HG03095 (cell line): Measurements from ENCODE around the gene ANO3.
"Not testable (repeated sequence)": the region's sequence is repeated elsewhere in the genome, so short reads cannot be mapped to it uniquely, and the experiment has no call there.

Experiments used
- ATAC-seq: cut with Tn5 transposase; IDR thresholded peaks from one replicate; pipeline ENCODE4 v1.9.1; 2021; ENCODE audit warnings: moderate library complexity; ENCODE audit not compliant: unreplicated experiment

ANO3 gene

GRCh38 chr11:26618441-26618840, 286.5 kb downstream of the ANO3 start:
- no peak for ATAC-seq

GRCh38 chr11:26620282-26621045, 288.5 kb downstream of the ANO3 start:
- ATAC-seq = no peak

GRCh38 chr11:26621132-26621531, 289.2 kb downstream of the ANO3 start:
- ATAC-seq = no peak

GRCh38 chr11:26622181-26622580, 290.3 kb downstream of the ANO3 start:
- ATAC-seq = no peak

GRCh38 chr11:26623076-26623659, 291.2 kb downstream of the ANO3 start:
- no peak for ATAC-seq

- no peak for ATAC-seq
Observed at GRCh38 chr11:26626346-26626745, 294.4 kb downstream of the ANO3 start.

GRCh38 chr11:26632691-26633159, 300.8 kb downstream of the ANO3 start:
- peak; percentile 91 for ATAC-seq

- not testable (repeated sequence) for ATAC-seq
Observed at GRCh38 chr11:26643314-26643713, 311.4 kb downstream of the ANO3 start.

GRCh38 chr11:26649884-26650283, 318.0 kb downstream of the ANO3 start:
- ATAC-seq = peak; percentile 79

- ATAC-seq = no peak
Observed at GRCh38 chr11:26651916-26652315, 320.0 kb downstream of the ANO3 start.

GRCh38 chr11:26655287-26655686, 323.4 kb downstream of the ANO3 start:
- ATAC-seq = no peak

- no peak for ATAC-seq
Observed at GRCh38 chr11:26662916-26663315, 331.0 kb downstream of the ANO3 start.

GRCh38 chr11:26665036-26665435, 333.1 kb downstream of the ANO3 start:
- no peak for ATAC-seq

- ATAC-seq = no peak
Observed at GRCh38 chr11:26665946-26666345, 334.0 kb downstream of the ANO3 start.

GRCh38 chr11:26675233-26675928, 343.5 kb downstream of the ANO3 start:
- ATAC-seq = no peak

- no peak for ATAC-seq
Observed at GRCh38 chr11:26676641-26677040, 344.7 kb downstream of the ANO3 start.

- ATAC-seq = no peak
Observed at GRCh38 chr11:26677566-26677965, 345.6 kb downstream of the ANO3 start.

- ATAC-seq = no peak
Observed at GRCh38 chr11:26687351-26687750, 355.4 kb downstream of the ANO3 start.

GRCh38 chr11:26688701-26689100, 356.8 kb downstream of the ANO3 start:
- ATAC-seq = no peak

GRCh38 chr11:26696330-26696729, 364.4 kb downstream of the ANO3 start:
- no peak for ATAC-seq

GRCh38 chr11:26698224-26698623, 366.3 kb downstream of the ANO3 start:
- ATAC-seq = no peak
